HG02973 (cell line): ENCODE measurements around the gene ZFAND3.

ENCODE experiments used
- ATAC-seq: cut with Tn5 transposase; IDR thresholded peaks from one replicate; pipeline ENCODE4 v1.9.1; 2021; ENCODE audit warnings: moderate library complexity; ENCODE audit not compliant: unreplicated experiment

The ZFAND3 gene

GRCh38 chr6:38068854-38069590 lies 249.5 kb downstream of the ZFAND3 start:
- no peak for ATAC-seq

- ATAC-seq, result no peak
These were observed 258.0 kb downstream of the ZFAND3 start for GRCh38 chr6:38077488-38078030.

- no peak for ATAC-seq
These were observed 259.1 kb downstream of the ZFAND3 start for GRCh38 chr6:38078671-38079070.

DNA sequence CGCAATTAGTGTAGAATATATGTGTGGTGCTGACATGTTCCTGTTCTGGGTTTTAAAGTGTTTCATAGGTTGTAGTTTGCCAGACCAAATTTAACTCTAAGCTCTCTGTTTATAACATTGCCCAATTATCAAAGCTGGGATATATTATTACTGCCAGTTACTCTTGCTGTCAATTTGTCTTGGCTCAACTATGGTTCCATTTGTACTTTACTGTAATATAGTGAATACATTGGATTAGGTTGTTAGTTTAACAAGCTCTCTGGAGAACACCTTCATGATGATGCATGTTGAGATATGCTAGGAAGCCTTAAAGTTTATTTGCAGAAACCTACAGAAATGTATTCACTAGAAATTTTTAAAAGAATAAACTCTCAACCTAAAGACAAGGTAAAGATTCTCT lies 259.6 kb downstream of the ZFAND3 start:
- ATAC-seq, result no peak

GRCh38 chr6:38079537-38079936 lies 260.0 kb downstream of the ZFAND3 start:
- ATAC-seq, result no peak

- no peak for ATAC-seq
These were observed 260.8 kb downstream of the ZFAND3 start for GRCh38 chr6:38080360-38080759.

- no peak for ATAC-seq
These were observed 261.4 kb downstream of the ZFAND3 start for GRCh38 chr6:38080889-38081288.

DNA sequence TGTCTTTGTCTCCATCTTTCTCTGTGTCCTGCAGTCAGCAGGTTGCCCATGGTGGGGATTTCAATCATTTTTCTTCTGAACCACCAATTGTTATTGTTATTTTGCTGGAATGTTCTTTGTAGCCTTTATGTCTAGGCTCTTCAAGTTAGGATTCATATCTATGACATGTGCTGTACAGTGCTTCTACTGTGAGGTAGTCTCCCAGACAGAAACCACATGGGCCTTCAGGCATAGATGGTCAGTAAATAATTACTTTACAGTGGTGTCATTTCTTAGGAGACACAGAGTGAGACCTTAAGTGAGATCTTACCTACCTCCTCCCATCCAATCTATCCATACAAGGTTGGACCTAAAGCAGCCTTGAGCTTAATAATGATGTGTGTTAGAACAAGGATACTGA lies 265.5 kb downstream of the ZFAND3 start:
- ATAC-seq, result no peak

DNA sequence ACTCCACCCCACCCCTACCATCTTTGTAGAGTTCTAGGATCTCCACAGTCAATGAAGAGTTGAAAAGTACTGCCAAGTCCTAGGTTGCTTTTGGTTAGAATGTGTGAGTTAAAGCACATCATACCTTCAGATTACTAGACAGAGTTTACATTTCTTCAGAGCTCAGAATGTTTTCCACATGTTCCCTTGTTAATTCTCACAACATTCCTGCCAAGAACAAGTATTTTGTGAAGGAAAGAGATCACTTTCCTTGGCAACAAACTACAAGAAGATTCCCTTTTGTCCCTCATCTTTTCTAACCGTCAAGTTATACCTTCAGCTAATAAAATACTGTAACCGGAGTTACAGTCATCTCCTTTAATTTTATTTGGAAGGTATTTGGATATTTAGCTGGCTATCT lies 266.8 kb downstream of the ZFAND3 start:
- ATAC-seq, result no peak

DNA sequence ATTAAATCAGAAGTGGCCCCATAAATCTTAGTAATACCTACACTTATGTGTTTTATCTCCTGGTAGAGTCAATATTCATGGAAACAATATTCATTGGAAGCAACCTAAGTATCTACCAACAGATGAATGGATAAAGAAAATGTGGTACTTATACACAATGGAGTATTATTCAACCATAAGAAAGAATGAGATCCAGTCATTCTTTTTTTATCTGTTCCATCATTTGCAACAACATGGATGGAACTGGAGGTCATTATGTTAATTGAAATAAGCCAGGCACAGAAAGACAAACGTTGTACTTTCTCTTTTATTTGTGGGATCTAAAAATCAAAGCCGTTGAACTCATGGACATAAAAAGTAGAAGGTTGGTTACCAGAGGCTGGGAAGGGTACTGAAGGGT lies 268.5 kb downstream of the ZFAND3 start:
- no peak for ATAC-seq

DNA sequence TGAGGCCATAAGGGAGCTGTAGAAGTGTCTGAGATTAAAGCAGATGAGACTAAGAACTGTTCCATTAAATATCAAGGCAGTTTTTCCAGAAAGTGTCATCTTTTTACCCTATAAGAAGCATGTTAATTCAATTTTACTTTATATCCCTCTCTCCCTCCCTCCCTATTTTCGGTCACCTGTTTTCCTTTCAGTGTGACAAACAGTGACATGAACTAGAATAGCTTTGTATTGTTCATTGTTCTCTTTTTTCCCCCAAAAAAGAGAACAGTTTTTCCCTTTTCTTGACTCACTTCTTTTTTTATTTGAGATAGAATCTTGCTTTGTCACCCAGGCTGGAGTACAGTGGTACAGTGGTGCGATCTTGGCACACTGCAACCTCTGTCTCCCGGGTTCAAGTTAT lies 269.3 kb downstream of the ZFAND3 start:
- no peak for ATAC-seq

- ATAC-seq, result no peak
These were observed 272.1 kb downstream of the ZFAND3 start for GRCh38 chr6:38091613-38092012.

- no peak for ATAC-seq
These were observed 272.9 kb downstream of the ZFAND3 start for GRCh38 chr6:38092465-38092864.

- ATAC-seq, result no peak
These were observed 273.4 kb downstream of the ZFAND3 start for GRCh38 chr6:38092964-38093363.

- no peak for ATAC-seq
These were observed 275.5 kb downstream of the ZFAND3 start for GRCh38 chr6:38095054-38095453.

GRCh38 chr6:38099221-38099620 lies 279.7 kb downstream of the ZFAND3 start:
- ATAC-seq, result no peak

DNA sequence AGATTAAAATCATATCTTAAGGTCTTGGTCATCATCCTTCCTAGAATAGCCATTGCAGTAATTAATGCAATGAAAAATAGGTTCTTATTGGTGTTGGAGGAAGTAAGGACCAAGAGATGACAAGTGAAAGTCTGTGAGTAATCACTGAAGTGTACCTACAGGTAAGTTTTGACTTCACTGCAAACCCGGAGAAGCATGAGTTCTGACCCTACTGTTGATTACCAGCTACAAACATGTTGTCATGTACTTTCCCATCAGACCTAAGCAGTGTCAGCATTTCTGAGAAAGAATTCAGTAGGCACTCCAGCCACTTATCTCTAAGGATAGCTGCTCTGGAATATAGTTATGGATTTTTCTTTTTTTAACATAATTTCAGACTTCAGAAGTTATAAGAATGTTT lies 280.9 kb downstream of the ZFAND3 start:
- ATAC-seq, result no peak

GRCh38 chr6:38103921-38104320 lies 284.4 kb downstream of the ZFAND3 start:
- ATAC-seq, result no peak

GRCh38 chr6:38105066-38105465 lies 285.5 kb downstream of the ZFAND3 start:
- no peak for ATAC-seq

GRCh38 chr6:38107073-38107472 lies 287.5 kb downstream of the ZFAND3 start:
- ATAC-seq, result no peak

- ATAC-seq, result no peak
These were observed 291.0 kb downstream of the ZFAND3 start for GRCh38 chr6:38110481-38110971.

GRCh38 chr6:38112181-38112580 lies 292.7 kb downstream of the ZFAND3 start:
- ATAC-seq, result no peak
